H1 (cell line): ENCODE results near the gene KIAA1671. TPM values are rescaled to one million over a fixed set of nuclear protein-coding genes. Genes with fewer than 3 reads are reported as not detected.

Experiments used
- polyA plus RNA-seq, 7 experiments: library from polyadenylated mRNA; depleted of rRNA in 3 of 7; stranded (reverse) in 5 of 7; unstranded in 2 of 7; fragments of >200 nt in 5 of 7; fragments of 200-250 nt in 2 of 7; gene quantifications; 1 replicate in 5 of 7; 2 replicates in 1 of 7; 4 replicates in 1 of 7; pipeline versions ENCODE4 v1.2.1 to v1.2.3, GENCODE V29; 2011 to 2013; ENCODE audit warnings: missing spikeins in 2 of 7, mixed read lengths in 2 of 7
- total RNA-seq: library from RNA; stranded (reverse); fragmentation: NEBNext Ultra II Directional; extraction: Animal tissue kit (Norgen Biotek cat#: 25700); gene quantifications from 2 replicates; pipeline ENCODE4 v1.2.1, GENCODE V29; 2021
- TF ChIP-seq, protein P1 (sequence below), 3 experiments: IDR thresholded peaks; 1 replicate in 2 of 3; 2 replicates in 1 of 3; pipeline versions ENCODE4 v1.5.1 to v1.6.1; 2011; ENCODE audit warnings: low read length in 3 of 3, mild to moderate bottlenecking in 3 of 3, inconsistent platforms in 2 of 3, low read depth in 1 of 3, moderate library complexity in 1 of 3; ENCODE audit not compliant: insufficient read depth in 1 of 3; ENCODE audit errors: control extremely low read depth in 1 of 3

KIAA1671 gene
- total and polyA plus RNA-seq, 2 of the 8 experiments (the other 6 are each of a cell fraction or from before 2014, with no cell fraction given) = 6.4 to 23.9 TPM

DNA sequence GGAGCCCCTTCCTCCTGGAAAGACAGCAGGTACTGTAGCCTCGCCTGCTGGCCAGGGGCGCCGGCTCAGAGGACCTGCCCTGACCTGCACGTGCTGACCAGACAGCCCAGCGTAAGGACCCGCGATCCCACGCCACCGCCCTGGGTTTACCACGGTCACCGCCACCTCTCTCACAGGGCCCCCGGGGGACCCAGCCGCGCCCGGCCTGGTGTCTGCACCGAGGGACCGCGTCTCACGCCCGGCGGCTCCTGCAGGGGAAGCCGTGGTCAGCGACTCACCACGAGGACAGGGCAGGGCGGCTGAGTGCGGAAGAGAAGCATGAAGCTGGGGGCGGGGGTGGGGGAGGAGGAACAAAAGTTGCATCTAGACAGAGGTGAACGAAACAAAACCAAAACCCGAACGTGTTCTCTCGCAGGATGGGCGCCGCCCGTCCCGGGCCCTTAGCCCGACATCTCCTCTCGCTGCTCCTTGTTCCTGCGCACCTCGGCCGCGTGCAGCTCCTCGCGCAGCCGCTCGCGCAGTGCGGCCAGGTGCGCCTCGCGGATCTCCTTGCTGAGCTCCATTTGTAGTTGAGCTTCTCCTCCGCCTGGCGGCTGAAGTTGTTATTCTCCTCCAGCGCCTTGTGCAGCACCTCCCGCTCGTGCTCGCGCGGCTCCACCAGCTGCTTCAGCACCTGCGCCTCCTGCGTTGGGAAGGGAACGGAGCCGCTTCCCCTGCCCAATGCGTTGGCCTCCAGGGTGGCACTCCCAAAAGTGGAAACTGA is 226.5 kb downstream of the KIAA1671 start (continued):
- TF ChIP-seq, protein P1, sequence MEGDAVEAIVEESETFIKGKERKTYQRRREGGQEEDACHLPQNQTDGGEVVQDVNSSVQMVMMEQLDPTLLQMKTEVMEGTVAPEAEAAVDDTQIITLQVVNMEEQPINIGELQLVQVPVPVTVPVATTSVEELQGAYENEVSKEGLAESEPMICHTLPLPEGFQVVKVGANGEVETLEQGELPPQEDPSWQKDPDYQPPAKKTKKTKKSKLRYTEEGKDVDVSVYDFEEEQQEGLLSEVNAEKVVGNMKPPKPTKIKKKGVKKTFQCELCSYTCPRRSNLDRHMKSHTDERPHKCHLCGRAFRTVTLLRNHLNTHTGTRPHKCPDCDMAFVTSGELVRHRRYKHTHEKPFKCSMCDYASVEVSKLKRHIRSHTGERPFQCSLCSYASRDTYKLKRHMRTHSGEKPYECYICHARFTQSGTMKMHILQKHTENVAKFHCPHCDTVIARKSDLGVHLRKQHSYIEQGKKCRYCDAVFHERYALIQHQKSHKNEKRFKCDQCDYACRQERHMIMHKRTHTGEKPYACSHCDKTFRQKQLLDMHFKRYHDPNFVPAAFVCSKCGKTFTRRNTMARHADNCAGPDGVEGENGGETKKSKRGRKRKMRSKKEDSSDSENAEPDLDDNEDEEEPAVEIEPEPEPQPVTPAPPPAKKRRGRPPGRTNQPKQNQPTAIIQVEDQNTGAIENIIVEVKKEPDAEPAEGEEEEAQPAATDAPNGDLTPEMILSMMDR (IDR thresholded peaks at IDR 0.05; ENCODE audit: control extremely low read depth in 1 of 3, insufficient read depth in 1 of 3, low read depth in 1 of 3, low read length in 3 of 3) = peak; percentile 54 to 73 (median 59)
